DMS153 treated with DMSO at 0.1 percent for 48 hours (cell line): ENCODE measurements around the gene DMTF1.
"Not testable (repeated sequence)": the region's sequence is repeated elsewhere in the genome, so short reads cannot be mapped to it uniquely, and the experiment has no call there.

Experiments
- DNase-seq: peaks from one replicate; lab custom pipeline; 2025; ENCODE audit not compliant: unreplicated experiment; lab: John Stamatoyannopoulos, UW

The DMTF1 gene

DNA sequence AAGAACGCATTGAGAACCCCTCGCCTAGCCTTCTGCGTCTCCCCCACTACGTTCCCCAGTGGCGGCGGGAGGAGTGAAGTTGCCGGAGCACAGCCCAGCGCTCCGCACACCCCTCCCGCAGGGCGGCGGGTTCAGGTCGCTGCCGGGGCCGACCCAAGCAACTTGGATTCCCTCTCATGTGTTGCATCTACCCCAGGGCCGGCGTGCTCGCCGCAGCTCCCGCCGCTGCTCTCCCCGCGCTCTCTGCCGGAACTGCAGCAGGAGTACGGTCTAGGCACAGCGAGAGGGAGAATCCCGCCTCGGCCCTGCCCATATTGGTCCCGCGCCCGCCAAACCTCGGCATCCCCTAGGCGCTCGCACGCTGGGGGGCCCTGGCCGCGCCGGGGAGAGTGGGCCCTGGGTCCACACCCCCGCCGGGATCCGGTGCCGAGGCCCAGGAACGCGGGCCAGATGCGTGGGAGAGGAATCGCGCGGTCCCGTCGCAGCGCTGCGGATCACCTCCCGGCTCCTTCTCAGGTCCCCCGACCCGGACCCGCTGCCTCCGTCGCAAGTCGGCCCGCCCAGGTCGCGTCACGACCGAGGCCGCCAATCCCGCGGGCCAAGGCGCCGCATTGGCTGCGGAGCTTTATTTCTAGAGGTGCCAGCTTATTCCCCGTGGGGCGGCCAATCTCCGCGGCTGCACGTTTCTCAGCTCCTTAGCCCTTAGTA, 67.9 kb downstream of the DMTF1 start:
- DNase-seq, result peak; percentile 61

DNA sequence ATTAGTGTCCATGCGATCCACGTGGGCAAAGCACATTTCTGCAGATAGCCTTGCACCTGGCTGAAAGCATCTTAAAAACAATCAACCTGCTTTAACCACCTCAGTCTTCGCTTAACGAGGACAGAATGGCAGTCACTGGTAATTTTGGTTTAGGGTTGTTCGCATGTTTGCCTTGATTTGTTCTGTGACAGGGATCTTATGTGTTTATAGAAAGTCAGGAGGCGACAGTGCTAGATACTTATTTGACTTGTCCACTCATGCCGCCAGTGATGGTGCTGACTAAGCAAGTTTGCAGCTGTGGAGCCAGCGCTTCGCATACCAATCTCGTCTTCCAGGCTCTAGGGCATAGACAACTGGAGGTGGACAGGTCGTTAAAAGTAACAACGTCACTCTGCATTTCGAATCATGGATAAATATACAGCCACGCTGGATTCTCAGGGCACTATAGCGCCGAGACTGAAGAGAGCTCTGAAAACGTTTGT, 68.5 kb downstream of the DMTF1 start:
- no peak for DNase-seq

DNA sequence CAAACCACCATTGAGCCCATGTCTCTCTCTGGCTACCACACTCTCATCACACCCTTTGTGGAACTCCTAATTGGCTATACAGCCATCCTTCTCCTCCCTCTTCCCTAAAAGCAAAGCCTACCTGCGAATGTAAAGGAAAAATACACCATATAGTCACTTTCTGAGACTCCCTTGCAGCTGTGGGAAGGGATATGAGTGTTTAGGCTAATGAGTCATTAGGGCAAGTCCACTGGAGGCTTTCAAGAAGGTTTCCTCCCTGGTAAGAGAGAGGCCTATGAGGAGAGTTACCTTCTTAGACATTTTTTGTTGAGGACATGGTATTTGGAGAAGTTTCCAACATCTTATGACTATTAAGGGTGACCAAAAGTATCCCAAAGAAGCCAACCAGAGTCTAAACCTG, 71.4 kb downstream of the DMTF1 start:
- no peak for DNase-seq

GRCh38 chr7:87225696-87226095, 73.4 kb downstream of the DMTF1 start:
- DNase-seq, result no peak

DNA sequence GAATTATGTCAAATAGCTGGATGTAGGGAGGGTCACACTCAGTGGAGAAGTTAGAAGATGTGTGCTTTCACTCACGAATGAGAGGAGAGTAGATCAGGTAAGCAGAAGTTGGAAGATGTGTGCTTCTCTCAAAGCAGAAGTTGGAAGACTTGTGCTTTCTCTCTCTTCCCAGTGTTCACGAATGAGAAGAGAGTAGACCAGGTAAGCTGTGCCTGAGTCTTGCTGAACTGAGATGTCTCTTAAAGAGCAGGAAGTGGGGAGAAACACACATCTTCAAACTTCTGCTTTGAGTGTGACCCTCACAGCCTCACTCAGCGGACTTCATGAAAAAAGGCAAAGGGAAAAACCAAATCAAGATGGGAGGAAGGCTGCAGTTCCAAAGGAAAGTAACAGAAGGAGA, 74.2 kb downstream of the DMTF1 start:
- no peak for DNase-seq

DNA sequence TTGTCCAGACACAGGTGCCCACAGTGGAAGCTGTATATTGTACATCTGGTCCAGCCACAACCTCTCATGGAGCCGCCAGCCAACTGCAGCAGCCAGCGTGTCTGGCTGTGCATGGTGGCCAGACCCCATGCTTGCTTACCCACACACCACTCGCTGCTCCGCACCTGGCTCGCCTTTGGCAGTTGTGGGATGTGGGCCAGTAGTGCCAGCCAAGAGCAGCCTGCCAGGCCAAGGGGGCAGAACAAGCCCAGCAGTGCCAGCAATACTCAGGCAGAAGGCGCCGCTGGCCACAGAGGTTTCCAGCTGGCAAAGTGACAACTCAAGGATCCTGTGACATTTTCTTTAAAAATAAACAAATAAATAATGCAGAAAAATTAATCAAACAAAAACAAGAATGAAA, 79.0 kb downstream of the DMTF1 start:
- DNase-seq, result no peak

GRCh38 chr7:87231711-87232110, 79.5 kb downstream of the DMTF1 start:
- DNase-seq, result no peak

- no peak for DNase-seq
Measured at GRCh38 chr7:87234949-87235348, 82.7 kb downstream of the DMTF1 start.

GRCh38 chr7:87238464-87239051, 86.3 kb downstream of the DMTF1 start:
- not testable (repeated sequence) for DNase-seq

DNA sequence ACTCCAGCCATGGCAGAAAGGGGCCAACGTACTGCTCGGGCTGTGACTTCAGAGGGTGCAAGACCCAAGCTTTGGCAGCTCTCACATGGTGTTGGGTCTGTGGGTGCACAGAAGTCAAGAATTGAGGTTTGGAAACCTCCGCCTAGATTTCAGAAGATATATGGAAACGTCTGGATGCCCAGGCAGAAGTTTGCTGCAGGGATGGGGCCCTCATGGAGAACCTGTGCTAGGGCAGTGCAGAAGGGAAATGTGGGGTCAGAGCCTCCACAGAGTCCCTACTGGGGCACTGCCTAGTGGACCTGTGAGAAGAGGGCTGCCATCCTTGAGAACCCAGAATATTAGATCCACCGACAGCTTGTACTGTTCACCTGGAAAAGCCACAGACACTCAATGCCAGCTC, 93.4 kb downstream of the DMTF1 start:
- DNase-seq, result not testable (repeated sequence)
